Measurements from ENCODE around the gene ADAMTSL1. TPM values are rescaled to one million over a fixed set of nuclear protein-coding genes. Genes with fewer than 3 reads are reported as not detected.

The ADAMTSL1 gene
- total and polyA plus RNA-seq, 2 donors (not counting 3 experiments of a cell fraction or from before 2014, with no cell fraction given) = 15.0 to 18.4 TPM

DNA sequence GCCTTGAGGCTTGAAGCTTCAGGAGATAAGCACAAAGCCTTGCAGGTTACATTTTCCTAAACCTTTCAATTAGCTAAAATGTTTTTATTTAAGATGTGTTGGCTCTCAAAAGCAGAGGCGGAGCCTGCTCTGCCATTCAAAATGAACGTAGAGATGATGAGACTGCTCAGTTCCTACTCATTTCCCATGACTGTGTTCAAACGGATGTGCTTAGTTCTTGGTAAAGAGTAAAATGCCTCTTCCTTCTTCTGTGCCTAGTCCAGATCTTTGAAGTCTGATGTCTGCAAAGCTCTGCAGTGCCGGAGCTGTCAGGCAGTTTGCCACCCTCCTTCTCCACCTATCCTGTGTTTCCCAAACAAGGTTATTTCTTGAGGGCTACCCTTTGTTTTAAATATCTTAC lies 46.3 kb upstream of the ADAMTSL1 start:
- Histone ChIP-seq H2AFZ (ENCODE audit: low read depth, low read length) (peak overlapping the region; percentile 97), H3K27me3 (ENCODE audit: control insufficient read depth in 2 of 2, insufficient read depth in 2 of 2, low read length in 2 of 2) (no peaks in the 10 kb centered on the region), H3K4me3 (replicated peaks in 1 of 3; ENCODE audit: insufficient read depth in 1 of 3, low read depth in 1 of 3, low read length in 3 of 3) (no peak overlapping the region), H3K27ac (ENCODE audit: insufficient read depth, low read depth, low read length) (peak overlapping the region; percentile 28), H3K4me2 (ENCODE audit: insufficient read depth, low read length) (peak overlapping the region; percentile 5), H3K36me3 (ENCODE audit: control insufficient read depth in 2 of 2, extremely low read depth in 1 of 2, insufficient read depth in 2 of 2, low read length in 2 of 2) (no peaks in the 10 kb centered on the region), H3K9me3 (replicated peaks; ENCODE audit: control insufficient read depth, insufficient read depth, low read length) (no peaks in the 10 kb centered on the region), H3K9me1 (replicated peaks; ENCODE audit: control insufficient read depth, extremely low read depth, insufficient read depth, low read length) (peaks cover 2% of the 10 kb centered on the region), H3K79me2 (ENCODE audit: control insufficient read depth, insufficient read depth, low read length) (no peaks in the 10 kb centered on the region), H4K20me1 (replicated peaks; ENCODE audit: control insufficient read depth, extremely low read depth, insufficient read depth, low read length) (no peaks in the 10 kb centered on the region), H3K9ac (replicated peaks; ENCODE audit: extremely low read depth, insufficient read depth, low read length) (no peak overlapping the region), H3K4me1 (ENCODE audit: control insufficient read depth, extremely low read depth, insufficient read depth, low read length) (peaks cover 9% of the 10 kb centered on the region)
- BruUV-seq (replicated peaks) = no TSS peak
- CTCF ChIA-PET = interaction anchor here (0.8 to 4.3 kb wide), 4 partner anchors 10 to 505 kb away, joined by 3 to 22 read pairs (median 5); no protein-coding TSS in a partner anchor
- POLR2A ChIA-PET = interaction anchor here (1.0 kb wide), 1 partner anchor 10 kb away, joined by 3 read pairs; no protein-coding TSS in a partner anchor
- DNase-seq (ENCODE audit: low read depth, low spot score) (peak; percentile 52), FAIRE-seq (peak; percentile 77)
- intact Hi-C loops (cut with micrococcal nuclease) = no loop called here
- dilution Hi-C loops (cut with MboI; ENCODE audit: extremely low pct_ligation_motif_present, low sequenced_read_pairs) = loop anchor here (25.0 kb wide), 1 partner anchor 165 kb away; no protein-coding TSS in a partner anchor
- TF ChIP-seq, protein P1, sequence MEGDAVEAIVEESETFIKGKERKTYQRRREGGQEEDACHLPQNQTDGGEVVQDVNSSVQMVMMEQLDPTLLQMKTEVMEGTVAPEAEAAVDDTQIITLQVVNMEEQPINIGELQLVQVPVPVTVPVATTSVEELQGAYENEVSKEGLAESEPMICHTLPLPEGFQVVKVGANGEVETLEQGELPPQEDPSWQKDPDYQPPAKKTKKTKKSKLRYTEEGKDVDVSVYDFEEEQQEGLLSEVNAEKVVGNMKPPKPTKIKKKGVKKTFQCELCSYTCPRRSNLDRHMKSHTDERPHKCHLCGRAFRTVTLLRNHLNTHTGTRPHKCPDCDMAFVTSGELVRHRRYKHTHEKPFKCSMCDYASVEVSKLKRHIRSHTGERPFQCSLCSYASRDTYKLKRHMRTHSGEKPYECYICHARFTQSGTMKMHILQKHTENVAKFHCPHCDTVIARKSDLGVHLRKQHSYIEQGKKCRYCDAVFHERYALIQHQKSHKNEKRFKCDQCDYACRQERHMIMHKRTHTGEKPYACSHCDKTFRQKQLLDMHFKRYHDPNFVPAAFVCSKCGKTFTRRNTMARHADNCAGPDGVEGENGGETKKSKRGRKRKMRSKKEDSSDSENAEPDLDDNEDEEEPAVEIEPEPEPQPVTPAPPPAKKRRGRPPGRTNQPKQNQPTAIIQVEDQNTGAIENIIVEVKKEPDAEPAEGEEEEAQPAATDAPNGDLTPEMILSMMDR (IDR thresholded peaks at IDR 0.05; ENCODE audit: extremely low read depth in 1 of 2, insufficient read depth in 1 of 2, low read depth in 1 of 2, low read length in 2 of 2) = no peak
- TF ChIP-seq, protein P2, sequence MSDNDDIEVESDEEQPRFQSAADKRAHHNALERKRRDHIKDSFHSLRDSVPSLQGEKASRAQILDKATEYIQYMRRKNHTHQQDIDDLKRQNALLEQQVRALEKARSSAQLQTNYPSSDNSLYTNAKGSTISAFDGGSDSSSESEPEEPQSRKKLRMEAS (IDR thresholded peaks at IDR 0.05; ENCODE audit: insufficient read depth, insufficient read length) = no peak
- no peak for TF ChIP-seq GATA2 (IDR thresholded peaks at IDR 0.05; ENCODE audit: insufficient read depth, insufficient read length, low read depth, low read length)
- TF ChIP-seq JUN (IDR thresholded peaks at IDR 0.05; ENCODE audit: borderline replicate concordance, insufficient read depth, insufficient read length, low read depth) = no peak
- TF ChIP-seq MYC (IDR thresholded peaks at IDR 0.05; ENCODE audit: low read depth, low read length) = no peak
- no peak for TF ChIP-seq POLR2A (IDR thresholded peaks at IDR 0.05; ENCODE audit: low read depth, low read length)
- TF ChIP-seq FOS (IDR thresholded peaks at IDR 0.05; ENCODE audit: borderline replicate concordance, insufficient read depth, low read length) = peak; percentile 45
- TF ChIP-seq EZH2 (IDR thresholded peaks at IDR 0.05; ENCODE audit: borderline replicate concordance, low read depth, low read length, severe bottlenecking) = no peak
- no peak for TF ChIP-seq POLR2AphosphoS5 (IDR thresholded peaks at IDR 0.05; ENCODE audit: insufficient read depth, low read depth, low read length)
